Measurements from ENCODE around the gene DDHD1.

- TF ChIP-seq REST (IDR thresholded peaks at IDR 0.05) (no peak), CTCF (IDR thresholded peaks at IDR 0.05) (no peak), ZFP36 (IDR thresholded peaks at IDR 0.05; ENCODE audit: borderline replicate concordance, partially characterized antibody) (no peak), RFX5 (IDR thresholded peaks at IDR 0.05) (no peak), ESRRA (IDR thresholded peaks at IDR 0.05; ENCODE audit: borderline replicate concordance, low read length) (no peak)
Measured at GRCh38 chr14:53108292-53109104, 44.6 kb downstream of the DDHD1 start.

Data from A549 (cell line).